Smooth muscle cell (in vitro differentiated cells): ENCODE data around the gene TYW3. TPM values are rescaled to one million over a fixed set of nuclear protein-coding genes. Genes with fewer than 3 reads are reported as not detected.

Experiments used
- DNase-seq: peaks from one replicate; lab custom pipeline; 2025; ENCODE audit not compliant: unreplicated experiment; lab: John Stamatoyannopoulos, UW
- H2AFZ ChIP-seq: fragments of 200-600 bp; sonication (generic); 2 replicates; pipeline ENCODE4 v1.6.0; 2016; ENCODE audit warnings: antibody characterized with exemption, low read depth, mild to moderate bottlenecking
- H3F3A ChIP-seq: fragments of 200-600 bp; sonication (generic); 2 replicates; pipeline ENCODE4 v1.6.0; 2017; ENCODE audit warnings: antibody characterized with exemption, low read depth
- H3K27ac ChIP-seq: fragments of 200-600 bp; sonication (generic); 2 replicates; pipeline ENCODE4 v1.5.1; 2016; ENCODE audit warnings: low read depth, mild to moderate bottlenecking
- H3K27me3 ChIP-seq: fragments of 200-600 bp; sonication (generic); 2 replicates; pipeline ENCODE4 v1.6.1; 2016; ENCODE audit warnings: low read depth, mild to moderate bottlenecking
- H3K36me3 ChIP-seq: fragments of 200-600 bp; sonication (generic); 2 replicates; pipeline ENCODE4 v1.5.1; 2016; ENCODE audit warnings: low read depth
- H3K4me1 ChIP-seq: fragments of 200-600 bp; sonication (generic); 2 replicates; pipeline ENCODE4 v1.5.1; 2016; ENCODE audit warnings: low read depth
- H3K4me2 ChIP-seq: fragments of 200-600 bp; sonication (generic); 2 replicates; pipeline ENCODE4 v1.6.0; 2016; ENCODE audit warnings: mild to moderate bottlenecking
- H3K4me3 ChIP-seq: fragments of 200-600 bp; sonication (generic); 2 replicates; pipeline ENCODE4 v1.5.1; 2016; ENCODE audit warnings: mild to moderate bottlenecking
- H3K79me2 ChIP-seq: fragments of 200-600 bp; sonication (generic); 2 replicates; pipeline ENCODE4 v1.6.0; 2016; ENCODE audit warnings: low read depth, mild to moderate bottlenecking
- H3K9ac ChIP-seq: fragments of 200-600 bp; sonication (generic); 2 replicates; pipeline ENCODE4 v1.6.0; 2016; ENCODE audit warnings: low read depth
- H3K9me3 ChIP-seq: fragments of 200-600 bp; sonication (generic); replicated peaks from 2 replicates; pipeline ENCODE4 v1.5.1; 2016; ENCODE audit warnings: low read depth
- H4K20me1 ChIP-seq: fragments of 200-600 bp; sonication (generic); 2 replicates; pipeline ENCODE4 v1.6.0; 2016; ENCODE audit warnings: low read depth
- CTCF ChIP-seq: fragments of 200-600 bp; sonication (generic); IDR thresholded peaks from 2 replicates; pipeline ENCODE4 v1.5.1; 2017; ENCODE audit warnings: borderline replicate concordance, mild to moderate bottlenecking, antibody characterized with exemption; ENCODE audit not compliant: insufficient read depth, poor library complexity, severe bottlenecking
- WGBS: methylation state at CpG from one replicate; pipeline ENCODE4 v1.1.7; 2016; ENCODE audit warnings: low lambda C conversion rate; 5-methylcytosine and 5-hydroxymethylcytosine counted together
- polyA plus RNA-seq: library from polyadenylated mRNA; unstranded; fragments of >200 nt; fragmentation: Nextera tagmentation; extraction: Ambion mirVana; gene quantifications from 2 replicates; pipeline ENCODE4 v1.2.1, GENCODE V29; 2016
- total RNA-seq: library from RNA; depleted of rRNA; stranded (reverse); fragments of >200 nt; gene quantifications from 2 replicates; pipeline ENCODE4 v1.2.3, GENCODE V29; 2014

TYW3 gene
- total and polyA plus RNA-seq, 2 experiments from 2014 or later, result not detected

- Histone ChIP-seq H3K9me3 (no peaks in the 10 kb centered on the region), H3K36me3 (no peaks in the 10 kb centered on the region), H3F3A (no peaks in the 10 kb centered on the region), H3K79me2 (no peaks in the 10 kb centered on the region), H3K4me1 (no peaks in the 10 kb centered on the region), H3K27ac (no peak overlapping the region), H3K27me3 (no peaks in the 10 kb centered on the region), H2AFZ (no peak overlapping the region), H3K4me3 (no peak overlapping the region), H3K9ac (no peak overlapping the region), H3K4me2 (no peak overlapping the region), H4K20me1 (no peaks in the 10 kb centered on the region)
- no peak for DNase-seq
- no peak for TF ChIP-seq CTCF
- 69% methylated on average over 4 of the region's 4 CpGs for WGBS
Measured at GRCh38 chr1:74763807-74764206, 30.9 kb downstream of the TYW3 start.

- Histone ChIP-seq H3K9me3 (no peaks in the 10 kb centered on the region), H3K27ac (no peak overlapping the region), H3K4me2 (no peak overlapping the region), H3K4me1 (no peaks in the 10 kb centered on the region), H3F3A (no peaks in the 10 kb centered on the region), H3K79me2 (no peaks in the 10 kb centered on the region), H3K9ac (no peak overlapping the region), H3K27me3 (no peaks in the 10 kb centered on the region), H2AFZ (no peak overlapping the region), H4K20me1 (no peaks in the 10 kb centered on the region), H3K36me3 (no peaks in the 10 kb centered on the region), H3K4me3 (no peak overlapping the region)
- 81% methylated on average over 2 of the region's 2 CpGs for WGBS
- no peak for TF ChIP-seq CTCF
- no peak for DNase-seq
Measured at GRCh38 chr1:74766579-74766978, 33.6 kb downstream of the TYW3 start.

- DNase-seq, result no peak
- H3K4me3 ChIP-seq, result no peak overlapping the region
Measured at GRCh38 chr1:74767490-74767889, 34.5 kb downstream of the TYW3 start.

More at GRCh38 chr1:74767490-74767889, 34.5 kb downstream of the TYW3 start:
- Histone ChIP-seq H3K27me3 (no peaks in the 10 kb centered on the region), H2AFZ (no peak overlapping the region), H3K9ac (no peak overlapping the region), H3K4me1 (no peaks in the 10 kb centered on the region), H3K9me3 (no peaks in the 10 kb centered on the region), H4K20me1 (no peaks in the 10 kb centered on the region), H3K36me3 (no peaks in the 10 kb centered on the region), H3K27ac (no peak overlapping the region), H3K4me2 (no peak overlapping the region), H3K79me2 (no peaks in the 10 kb centered on the region), H3F3A (no peaks in the 10 kb centered on the region)
- TF ChIP-seq CTCF, result peak; percentile 15
- 52% methylated on average over 3 of the region's 3 CpGs for WGBS
